NCI-H1105 (cell line): ENCODE data around the gene BORCS8.
A peak's percentile ranks its signal among the peaks of the same experiment; 100 is the strongest.
"Not testable (repeated sequence)": the region's sequence is repeated elsewhere in the genome, so short reads cannot be mapped to it uniquely, and the experiment has no call there.

Experiments used
- DNase-seq: peaks from one replicate; lab custom pipeline; 2025; lab: John Stamatoyannopoulos, UW

Gene BORCS8

GRCh38 chr19:19148504-19148903 is 43.4 kb downstream of the BORCS8 start:
- DNase-seq = not testable (repeated sequence)

GRCh38 chr19:19147344-19147743 is 44.6 kb downstream of the BORCS8 start:
- no peak for DNase-seq

GRCh38 chr19:19146865-19147264 is 45.1 kb downstream of the BORCS8 start:
- DNase-seq = no peak

DNA sequence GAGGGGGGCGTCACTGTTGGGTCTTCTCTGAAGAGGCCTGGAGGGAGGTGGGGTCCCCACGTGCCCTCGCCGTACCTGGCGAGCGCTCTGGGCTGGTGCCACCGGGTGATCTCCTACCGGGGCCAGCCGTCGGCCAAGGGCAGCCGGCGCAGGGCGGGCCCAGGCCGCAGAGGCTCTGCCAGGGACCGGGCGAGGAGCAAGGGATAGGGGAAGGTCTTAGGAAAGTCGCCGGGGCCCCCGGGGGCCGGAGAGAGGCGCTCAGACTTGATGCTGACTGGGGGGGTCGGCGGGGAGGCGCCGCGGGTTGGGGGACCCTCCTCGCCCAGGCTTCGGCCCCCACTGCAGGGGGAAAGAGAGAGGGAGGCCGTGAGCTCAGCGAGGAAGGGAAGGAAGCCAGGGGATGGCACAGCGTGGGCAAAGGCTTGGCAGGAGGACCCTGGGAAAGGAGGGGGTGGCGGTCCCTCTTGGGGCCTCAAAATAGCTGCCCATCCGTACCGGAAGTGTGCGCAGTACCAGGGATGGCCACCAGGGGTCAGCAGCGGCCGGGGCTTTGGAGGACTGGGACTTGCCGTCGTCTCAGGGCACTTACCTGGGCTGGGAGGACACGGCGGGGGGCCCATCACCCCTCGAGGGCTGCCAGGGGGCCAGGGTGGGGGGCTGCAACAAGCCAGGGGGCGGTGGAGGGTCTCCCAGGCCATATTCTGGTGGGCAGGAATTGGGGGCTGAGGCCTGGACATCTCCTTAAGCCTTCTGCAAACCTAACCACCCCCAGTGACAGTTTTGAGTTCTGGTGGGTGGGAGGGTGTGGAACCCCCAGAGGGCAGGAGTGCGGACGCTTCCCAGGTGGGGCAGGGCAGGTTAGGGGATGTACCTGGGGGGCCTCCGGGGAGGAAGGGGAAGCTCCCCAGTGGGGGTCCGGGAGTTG is 46.0 kb downstream of the BORCS8 start:
- DNase-seq = peak; percentile 54

DNA sequence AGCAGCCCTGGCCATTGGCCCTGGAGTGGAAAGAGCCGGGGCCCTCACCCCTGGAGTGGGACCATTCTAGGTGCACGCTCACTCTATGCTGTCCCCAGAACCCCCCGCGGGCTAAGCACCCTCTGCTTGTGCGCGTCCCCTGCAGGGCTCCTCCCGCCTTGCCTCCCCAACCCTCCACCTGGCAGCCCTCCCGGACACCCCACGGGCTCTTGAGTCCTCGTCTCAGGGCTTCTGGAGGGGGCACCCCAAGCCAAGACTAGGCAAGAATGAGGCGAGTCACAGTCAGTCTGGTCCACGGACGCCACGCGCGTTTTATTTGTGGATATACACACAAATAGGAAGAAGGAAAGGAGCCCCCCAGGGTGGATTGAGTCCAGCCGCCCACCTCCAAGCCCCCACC is 46.7 kb downstream of the BORCS8 start:
- no peak for DNase-seq

- DNase-seq = no peak
These were observed 49.6 kb downstream of the BORCS8 start for GRCh38 chr19:19142347-19142746.

DNA sequence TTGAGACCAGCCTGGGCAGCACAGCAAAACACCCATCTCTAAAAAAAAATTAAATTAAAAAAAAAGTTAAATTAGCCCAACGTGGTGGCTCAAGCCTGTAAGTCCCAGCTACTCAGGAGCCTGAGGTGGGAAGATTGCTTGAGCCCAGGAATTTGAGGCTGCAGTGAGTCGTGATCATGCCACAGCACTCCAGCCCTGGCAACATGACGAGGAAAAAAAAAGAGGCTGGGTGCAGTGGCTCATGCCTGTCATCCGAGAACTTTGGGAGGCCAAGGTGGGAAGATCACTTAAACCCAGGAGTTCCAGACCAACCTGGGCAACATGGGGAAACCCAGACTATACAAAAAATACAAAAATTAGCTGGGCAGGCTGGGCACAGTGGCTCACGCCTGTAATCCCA is 51.5 kb downstream of the BORCS8 start:
- no peak for DNase-seq

- DNase-seq = no peak
These were observed 52.1 kb downstream of the BORCS8 start for GRCh38 chr19:19139876-19140229.

DNA sequence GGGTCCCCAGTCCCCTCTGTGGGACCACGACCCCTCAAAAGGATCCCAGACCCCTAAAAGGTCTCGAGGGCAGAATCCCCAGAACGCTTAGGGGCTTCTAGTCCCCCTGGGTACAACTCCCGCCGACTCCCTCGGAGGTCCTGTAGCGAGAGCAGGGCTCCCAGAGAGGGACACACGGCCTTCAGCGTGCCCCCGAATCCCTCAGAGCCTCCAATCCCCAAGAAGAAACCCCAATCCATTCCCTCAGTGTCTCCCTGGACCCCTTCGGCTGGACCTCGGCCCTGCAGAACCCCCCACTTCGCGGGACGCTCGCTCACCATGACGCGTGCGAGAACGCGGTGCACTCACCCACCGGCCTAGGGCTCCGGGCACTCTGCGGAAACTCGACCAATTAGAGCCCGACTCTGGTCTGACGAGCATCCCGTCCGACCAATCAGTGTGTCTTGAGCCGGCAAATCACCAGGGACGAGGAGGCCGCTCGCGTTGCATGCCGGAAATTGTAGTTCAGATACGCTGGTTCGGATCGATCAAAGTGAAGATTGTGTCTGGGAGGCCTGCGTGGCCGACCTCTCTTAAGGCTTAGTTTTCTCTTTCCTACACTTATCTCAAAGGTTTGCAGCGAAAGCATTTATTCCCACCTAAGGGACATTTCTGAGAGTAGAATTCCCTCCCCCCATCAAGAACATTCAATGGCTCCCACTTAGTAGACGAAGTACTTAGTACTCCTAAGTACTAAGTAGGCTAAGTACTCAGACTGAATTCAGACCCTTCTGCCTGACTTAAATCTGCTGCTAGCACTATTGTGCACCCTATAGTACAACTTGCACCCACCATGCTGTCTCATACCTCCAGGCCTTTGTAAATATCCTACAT is 53.6 kb downstream of the BORCS8 start, which contains the start of gene TMEM161A:
Gene TMEM161A, minus strand, starts transcription at position 370 of the 873 bp plus-strand sequence. Its CDS starts 50 bp downstream, at position 320.
- DNase-seq = peak; percentile 92

- DNase-seq = no peak
These were observed 54.3 kb downstream of the BORCS8 start for GRCh38 chr19:19137556-19138108.

DNA sequence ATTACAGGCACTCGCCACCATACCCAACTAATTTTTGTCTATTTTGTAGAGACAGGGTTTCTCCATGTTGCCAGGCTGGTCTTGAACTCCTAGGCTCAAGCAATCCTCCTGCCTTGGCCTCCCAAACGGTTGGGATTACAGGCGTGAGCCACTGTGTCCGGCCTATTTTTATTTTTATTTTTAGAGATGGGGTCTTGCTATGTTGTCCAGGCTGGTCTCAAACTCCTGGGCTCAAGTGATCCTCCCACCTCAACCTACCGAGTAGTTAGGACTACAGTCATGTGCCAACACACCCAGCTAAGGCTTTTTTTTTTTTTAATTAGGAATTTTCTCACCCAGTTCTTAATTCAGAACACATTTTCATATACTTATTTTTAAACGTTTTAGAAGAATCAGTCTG is 56.2 kb downstream of the BORCS8 start:
- not testable (repeated sequence) for DNase-seq

GRCh38 chr19:19134687-19135158 is 57.2 kb downstream of the BORCS8 start:
- DNase-seq = no peak

DNA sequence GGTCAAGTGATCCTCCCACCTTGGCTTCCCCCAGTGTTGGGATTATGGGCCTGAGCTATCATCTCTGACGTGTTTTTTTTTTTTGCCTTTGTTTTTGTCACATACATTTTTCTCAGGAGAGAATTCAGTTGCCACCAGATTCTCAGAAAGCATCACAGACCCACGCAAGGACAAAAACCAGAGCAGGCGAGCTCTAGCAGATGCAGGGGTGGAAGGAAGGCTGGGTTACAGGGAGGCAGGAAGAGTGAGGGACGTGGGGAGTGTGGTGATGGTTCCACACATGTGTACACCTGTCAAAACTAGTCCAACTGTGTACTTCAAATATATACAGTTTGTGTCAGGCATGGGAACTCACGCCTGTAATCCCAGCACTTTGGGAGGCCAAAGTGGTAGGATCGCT is 58.0 kb downstream of the BORCS8 start:
- no peak for DNase-seq

DNA sequence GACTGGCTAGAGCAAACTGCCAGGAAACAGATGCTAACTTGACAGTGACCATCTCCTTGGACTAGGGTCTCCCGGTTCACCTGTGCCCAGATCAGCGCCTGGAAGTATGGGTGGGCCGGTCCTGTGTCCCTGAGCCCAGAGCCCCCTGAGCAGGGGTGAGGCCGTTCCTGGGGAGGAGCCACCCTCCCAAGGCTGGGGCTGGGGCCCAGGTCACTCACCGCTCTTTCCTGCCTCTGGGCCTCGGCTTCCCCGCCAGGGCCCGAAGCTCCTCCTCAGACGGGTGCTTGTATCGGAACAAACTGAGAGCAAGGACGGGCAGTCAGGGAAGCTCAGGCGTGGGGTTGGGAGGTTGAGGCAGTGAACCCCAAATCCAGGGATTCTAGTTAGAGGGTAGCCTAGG is 59.0 kb downstream of the BORCS8 start:
- DNase-seq = no peak

- DNase-seq = no peak
These were observed 60.0 kb downstream of the BORCS8 start for GRCh38 chr19:19131989-19132388.
